ENCODE results near the gene KRTAP13-4. TPM values are rescaled to one million over a fixed set of nuclear protein-coding genes. Genes with fewer than 3 reads are reported as not detected.

The KRTAP13-4 gene, protein sequence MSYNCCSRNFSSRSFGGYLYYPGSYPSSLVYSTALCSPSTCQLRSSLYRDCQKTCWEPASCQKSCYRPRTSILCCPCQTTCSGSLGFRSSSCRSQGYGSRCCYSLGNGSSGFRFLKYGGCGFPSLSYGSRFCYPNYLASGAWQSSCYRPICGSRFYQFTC
- total RNA-seq (not detected), total RNA-seq (0 reads per million in 29 experiments)
- total RNA-seq (2013): not detected

DNA sequence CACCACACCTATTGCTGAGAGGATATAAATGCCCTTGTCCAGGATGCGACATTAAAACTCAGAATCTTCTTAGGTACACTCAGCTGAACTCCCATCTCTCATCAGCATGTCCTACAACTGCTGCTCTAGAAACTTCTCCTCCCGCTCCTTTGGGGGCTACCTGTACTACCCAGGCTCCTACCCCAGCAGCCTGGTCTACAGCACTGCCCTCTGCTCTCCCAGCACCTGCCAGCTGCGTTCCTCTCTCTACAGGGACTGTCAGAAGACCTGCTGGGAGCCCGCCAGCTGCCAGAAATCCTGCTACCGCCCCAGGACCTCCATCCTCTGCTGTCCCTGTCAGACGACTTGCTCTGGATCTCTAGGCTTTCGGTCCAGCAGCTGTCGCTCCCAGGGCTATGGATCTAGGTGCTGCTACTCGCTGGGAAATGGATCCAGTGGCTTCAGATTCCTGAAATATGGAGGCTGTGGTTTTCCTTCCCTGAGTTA, at the start of gene KRTAP13-4:
Gene KRTAP13-4, plus strand, starts transcription at position 51 of the 486 bp plus-strand sequence. Its CDS starts 56 bp downstream, at position 107.
- Histone ChIP-seq H3K4me3 (ENCODE audit: control insufficient read depth in 1 of 2, extremely low read depth in 1 of 2, low read length in 1 of 2) (no peak within 1 kb of the TSS), H3K27ac (ENCODE audit: low read length) (no peak within 1 kb of the TSS), H3K9me3 (no peaks in the 10 kb centered on the region), H3K27me3 (replicated peaks in 1 of 2; ENCODE audit: control insufficient read depth in 2 of 2, extremely low read depth in 1 of 2, insufficient read depth in 2 of 2, low read length in 1 of 2) (no peaks in the 10 kb centered on the region), H3K36me3 (ENCODE audit: control insufficient read depth in 2 of 2, extremely low read depth in 1 of 2, insufficient read depth in 1 of 2, low read length in 1 of 2) (no peaks in the 10 kb centered on the region), H3K4me1 (ENCODE audit: control insufficient read depth in 1 of 2, extremely low read depth in 1 of 2, insufficient read depth in 2 of 2, low read length in 2 of 2) (no peaks in the 10 kb centered on the region)
- WGBS (ENCODE audit: insufficient coverage): 55% methylated on average over 7 of the region's 9 CpGs
- H3K36me3 Mint-ChIP-seq: no peaks in the 10 kb centered on the region
- ChIA-PET POLR2A (no interaction called here), CTCF (no interaction called here)
- no peak within 1 kb of the TSS for H3K27ac Mint-ChIP-seq
- DNase-seq: no peak
- H3K27me3 Mint-ChIP-seq: peaks cover 0 to 3% of the 10 kb centered on the region in 2 donors
- ATAC-seq (replicated peaks in 1 of 4): no peak
- H3K4me1 Mint-ChIP-seq: no peaks in the 10 kb centered on the region
- H3K4me3 Mint-ChIP-seq: no peak within 1 kb of the TSS
- no peaks in the 10 kb centered on the region for H3K9me3 Mint-ChIP-seq

DNA sequence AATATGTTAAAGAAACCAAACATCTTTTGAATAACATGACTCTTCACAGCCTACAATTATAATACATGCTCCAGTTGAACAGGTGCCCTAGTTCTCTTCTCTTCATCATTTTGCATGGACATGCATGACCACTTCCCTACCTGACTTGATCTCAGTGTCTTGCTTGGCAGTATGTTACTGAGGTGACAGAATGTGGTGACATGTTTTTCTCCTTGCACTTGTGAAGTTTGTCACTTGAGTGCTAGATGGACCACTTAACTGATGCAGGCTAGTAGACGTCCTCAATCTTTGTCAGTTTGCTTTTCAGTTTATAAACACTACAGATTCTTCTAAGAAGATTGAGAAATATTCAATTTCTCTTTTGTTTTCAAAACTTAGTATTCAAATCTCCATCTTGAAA, 47.8 kb upstream of the KRTAP13-4 start:
- peaks cover 0 to 6% of the 10 kb centered on the region in 2 donors for H3K27me3 Mint-ChIP-seq
- no peak for DNase-seq
- ATAC-seq (replicated peaks in 1 of 4): no peak
- no peaks in the 10 kb centered on the region for H3K9me3 Mint-ChIP-seq
- no CpG with 5 or more reads among the region's 1 CpG for WGBS (ENCODE audit: insufficient coverage)
- H3K4me1 Mint-ChIP-seq: no peaks in the 10 kb centered on the region
- ChIA-PET POLR2A (no interaction called here), CTCF (no interaction called here)
- Histone ChIP-seq H3K36me3 (ENCODE audit: control insufficient read depth in 2 of 2, extremely low read depth in 1 of 2, insufficient read depth in 1 of 2, low read length in 1 of 2) (no peaks in the 10 kb centered on the region), H3K4me3 (ENCODE audit: control insufficient read depth in 1 of 2, extremely low read depth in 1 of 2, low read length in 1 of 2) (no peak overlapping the region), H3K4me1 (ENCODE audit: control insufficient read depth in 1 of 2, extremely low read depth in 1 of 2, insufficient read depth in 2 of 2, low read length in 2 of 2) (no peaks in the 10 kb centered on the region), H3K9me3 (no peaks in the 10 kb centered on the region), H3K27me3 (replicated peaks in 1 of 2; ENCODE audit: control insufficient read depth in 2 of 2, extremely low read depth in 1 of 2, insufficient read depth in 2 of 2, low read length in 1 of 2) (peaks cover 0 to 3% of the 10 kb centered on the region in 2 experiments), H3K27ac (ENCODE audit: low read length) (no peak overlapping the region)
- H3K4me3 Mint-ChIP-seq: no peak overlapping the region
- no peaks in the 10 kb centered on the region for H3K36me3 Mint-ChIP-seq
- H3K27ac Mint-ChIP-seq: no peak overlapping the region

DNA sequence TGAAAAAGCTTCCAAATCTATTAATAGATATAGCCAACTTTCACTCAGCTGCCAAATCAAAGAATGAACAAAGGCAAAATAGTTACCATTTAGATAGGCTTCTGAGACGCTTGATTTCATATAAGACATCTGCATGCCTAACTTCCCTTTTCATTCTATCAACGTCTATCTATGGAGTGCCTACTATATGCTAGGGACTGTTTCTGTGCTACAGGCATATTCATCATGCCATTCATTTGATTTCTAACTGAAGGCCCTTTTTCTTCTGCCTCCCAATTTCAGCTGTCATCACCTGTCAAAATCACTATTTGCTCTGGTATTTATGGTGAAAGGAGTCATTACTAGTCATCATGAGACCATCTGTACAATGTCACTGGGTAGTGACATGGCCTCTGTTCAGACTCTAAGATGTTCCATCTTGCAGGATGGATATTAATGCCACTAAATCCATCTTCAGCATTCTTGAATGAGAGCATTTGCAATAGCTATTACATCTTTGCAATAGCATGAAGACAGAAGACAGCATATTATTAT, 38.5 kb upstream of the KRTAP13-4 start:
- Mint-ChIP-seq H3K27ac (no peak overlapping the region), H3K4me3 (no peak overlapping the region), H3K27me3 (peaks cover 0 to 5% of the 10 kb centered on the region in 2 donors), H3K4me1 (no peaks in the 10 kb centered on the region), H3K9me3 (peaks cover 4 to 8% (median 4%) of the 10 kb centered on the region in 3 donors), H3K36me3 (no peaks in the 10 kb centered on the region)
- ChIA-PET POLR2A (no interaction called here), CTCF (no interaction called here)
- Histone ChIP-seq H3K27me3 (replicated peaks in 1 of 2; ENCODE audit: control insufficient read depth in 2 of 2, extremely low read depth in 1 of 2, insufficient read depth in 2 of 2, low read length in 1 of 2) (peaks cover 0 to 3% of the 10 kb centered on the region in 2 experiments), H3K4me1 (ENCODE audit: control insufficient read depth in 1 of 2, extremely low read depth in 1 of 2, insufficient read depth in 2 of 2, low read length in 2 of 2) (no peaks in the 10 kb centered on the region), H3K9me3 (no peaks in the 10 kb centered on the region), H3K4me3 (ENCODE audit: control insufficient read depth in 1 of 2, extremely low read depth in 1 of 2, low read length in 1 of 2) (no peak overlapping the region), H3K36me3 (ENCODE audit: control insufficient read depth in 2 of 2, extremely low read depth in 1 of 2, insufficient read depth in 1 of 2, low read length in 1 of 2) (no peaks in the 10 kb centered on the region), H3K27ac (ENCODE audit: low read length) (no peak overlapping the region)
- WGBS (ENCODE audit: insufficient coverage): no CpG with 5 or more reads among the region's 2 CpGs
- DNase-seq: no peak
- ATAC-seq (replicated peaks in 1 of 4): no peak

DNA sequence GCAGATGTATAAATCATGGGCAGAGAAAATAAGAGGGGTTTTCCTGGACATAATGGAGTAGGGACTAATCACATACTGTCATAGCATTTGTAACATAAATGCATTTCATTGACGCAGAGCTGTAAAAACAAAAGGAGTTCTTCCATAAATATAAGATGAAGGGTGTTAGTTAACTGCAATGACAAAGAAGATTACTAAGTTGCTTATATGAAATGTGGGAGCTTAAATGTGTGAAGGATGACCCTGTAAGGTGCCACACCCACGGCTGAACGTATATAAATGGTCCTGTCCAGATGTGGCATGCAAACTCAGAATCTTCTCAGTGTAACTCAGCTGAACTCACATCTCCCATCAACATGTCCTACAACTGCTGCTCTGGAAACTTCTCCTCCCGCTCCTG, 34.3 kb upstream of the KRTAP13-4 start, which contains the start of gene KRTAP13-1:
Gene KRTAP13-1, plus strand, starts transcription at position 301 of the 400 bp plus-strand sequence. Its CDS starts 56 bp downstream, at position 357.
- ATAC-seq (replicated peaks in 1 of 4): no peak

DNA sequence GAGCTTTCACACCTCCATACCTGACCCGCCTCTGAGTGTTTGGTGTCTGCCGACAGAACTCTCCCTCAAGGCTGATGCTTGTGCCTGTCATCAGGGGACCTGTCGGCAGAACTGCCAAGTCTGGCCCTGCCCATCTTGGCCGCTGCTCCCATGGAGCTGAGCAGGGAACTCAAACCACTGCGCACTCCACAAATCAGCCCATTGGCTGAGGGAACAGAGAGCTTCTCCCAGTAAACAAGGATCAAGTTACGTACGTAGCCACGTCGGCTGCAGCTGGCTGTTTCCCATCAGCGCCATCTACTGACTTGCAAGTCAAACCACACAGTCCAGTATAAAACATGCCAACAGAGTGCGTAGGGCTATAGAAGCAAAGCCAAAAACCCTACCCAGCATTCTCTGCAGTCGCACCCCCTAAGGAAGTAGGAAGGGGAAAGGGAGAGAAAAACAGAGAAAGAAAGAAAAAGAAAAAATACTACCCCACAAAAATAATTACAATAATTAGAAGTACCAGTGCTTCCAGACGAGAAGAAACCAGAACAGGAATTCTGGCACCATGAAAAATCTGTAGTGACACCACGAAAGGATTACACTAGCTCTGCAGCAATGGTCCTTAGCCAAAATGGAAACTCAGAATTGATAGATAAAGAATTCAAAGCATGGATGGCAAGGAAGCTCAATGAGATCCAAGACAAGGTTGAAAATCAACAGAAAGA, 21.1 kb upstream of the KRTAP13-4 start:
- peaks cover 4 to 16% (median 8%) of the 10 kb centered on the region in 3 donors for H3K9me3 Mint-ChIP-seq
- H3K36me3 Mint-ChIP-seq: no peaks in the 10 kb centered on the region
- H3K4me3 Mint-ChIP-seq: peak overlapping the region in 1 of 3 donors; percentile 37
- WGBS (ENCODE audit: insufficient coverage): 63% methylated on average over 6 of the region's 14 CpGs
- peaks cover 11 to 15% of the 10 kb centered on the region in 2 donors for H3K27me3 Mint-ChIP-seq
- no peak overlapping the region for H3K27ac ChIP-seq (ENCODE audit: low read length)
- ATAC-seq (replicated peaks in 1 of 4) (no peak), DNase-seq (peak in 1 of 35 experiments; percentile 0)
- H3K4me1 Mint-ChIP-seq: no peaks in the 10 kb centered on the region
- no peak overlapping the region for H3K27ac Mint-ChIP-seq
- ChIA-PET CTCF (no interaction called here), POLR2A (no interaction called here)
- H3K4me3 ChIP-seq (ENCODE audit: control insufficient read depth in 1 of 2, extremely low read depth in 1 of 2, low read length in 1 of 2): no peak overlapping the region
- peaks cover 0 to 3% of the 10 kb centered on the region in 2 experiments for H3K27me3 ChIP-seq (replicated peaks in 1 of 2; ENCODE audit: control insufficient read depth in 2 of 2, extremely low read depth in 1 of 2, insufficient read depth in 2 of 2, low read length in 1 of 2)
- H3K9me3 ChIP-seq: no peaks in the 10 kb centered on the region
- H3K36me3 ChIP-seq (ENCODE audit: control insufficient read depth in 2 of 2, extremely low read depth in 1 of 2, insufficient read depth in 1 of 2, low read length in 1 of 2): no peaks in the 10 kb centered on the region
- H3K4me1 ChIP-seq (ENCODE audit: control insufficient read depth in 1 of 2, extremely low read depth in 1 of 2, insufficient read depth in 2 of 2, low read length in 2 of 2): no peaks in the 10 kb centered on the region

More for the DNA sequence above, 34.3 kb upstream of the KRTAP13-4 start, which contains the start of gene KRTAP13-1:
- Histone ChIP-seq H3K9me3 (no peaks in the 10 kb centered on the region), H3K4me3 (ENCODE audit: control insufficient read depth in 1 of 2, extremely low read depth in 1 of 2, low read length in 1 of 2) (no peak within 1 kb of the TSS), H3K36me3 (ENCODE audit: control insufficient read depth in 2 of 2, extremely low read depth in 1 of 2, insufficient read depth in 1 of 2, low read length in 1 of 2) (no peaks in the 10 kb centered on the region), H3K27me3 (replicated peaks in 1 of 2; ENCODE audit: control insufficient read depth in 2 of 2, extremely low read depth in 1 of 2, insufficient read depth in 2 of 2, low read length in 1 of 2) (no peaks in the 10 kb centered on the region), H3K27ac (ENCODE audit: low read length) (no peak within 1 kb of the TSS), H3K4me1 (ENCODE audit: control insufficient read depth in 1 of 2, extremely low read depth in 1 of 2, insufficient read depth in 2 of 2, low read length in 2 of 2) (no peaks in the 10 kb centered on the region)
- CTCF ChIA-PET: no interaction called here
- Mint-ChIP-seq H3K27ac (no peak within 1 kb of the TSS), H3K4me3 (no peak within 1 kb of the TSS), H3K9me3 (no peaks in the 10 kb centered on the region), H3K27me3 (peaks cover 0 to 11% of the 10 kb centered on the region in 2 donors), H3K4me1 (no peaks in the 10 kb centered on the region), H3K36me3 (no peaks in the 10 kb centered on the region)
- POLR2A ChIA-PET: no interaction called here
- WGBS (ENCODE audit: insufficient coverage): 77% methylated on average over 2 of the region's 4 CpGs
- DNase-seq: no peak

DNA sequence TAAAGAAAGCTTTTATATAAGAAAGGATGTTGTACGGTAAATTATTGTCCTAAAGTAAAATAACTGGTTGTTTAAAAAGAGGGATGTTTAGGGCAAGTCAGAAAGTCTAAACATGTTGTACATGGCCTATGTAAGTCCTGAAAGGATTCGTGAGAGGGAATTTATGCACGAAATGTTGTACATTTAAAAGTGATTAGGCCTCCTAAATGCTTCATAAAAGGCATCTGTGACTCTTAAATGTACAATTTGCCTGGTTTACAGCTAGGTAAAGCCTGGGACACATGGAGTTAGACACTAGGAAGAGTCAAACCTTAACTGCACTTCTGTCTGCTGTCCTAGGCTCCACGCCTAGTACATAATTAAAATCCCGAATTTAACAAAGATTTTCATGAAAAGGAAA, 14.0 kb upstream of the KRTAP13-4 start:
- no peak overlapping the region for H3K4me3 Mint-ChIP-seq
- Histone ChIP-seq H3K9me3 (no peaks in the 10 kb centered on the region), H3K4me3 (ENCODE audit: control insufficient read depth in 1 of 2, extremely low read depth in 1 of 2, low read length in 1 of 2) (no peak overlapping the region), H3K27ac (ENCODE audit: low read length) (no peak overlapping the region), H3K36me3 (ENCODE audit: control insufficient read depth in 2 of 2, extremely low read depth in 1 of 2, insufficient read depth in 1 of 2, low read length in 1 of 2) (no peaks in the 10 kb centered on the region), H3K27me3 (replicated peaks in 1 of 2; ENCODE audit: control insufficient read depth in 2 of 2, extremely low read depth in 1 of 2, insufficient read depth in 2 of 2, low read length in 1 of 2) (no peaks in the 10 kb centered on the region), H3K4me1 (ENCODE audit: control insufficient read depth in 1 of 2, extremely low read depth in 1 of 2, insufficient read depth in 2 of 2, low read length in 2 of 2) (no peaks in the 10 kb centered on the region)
- H3K27ac Mint-ChIP-seq: no peak overlapping the region
- 56% methylated on average over 3 of the region's 5 CpGs for WGBS (ENCODE audit: insufficient coverage)
- ChIA-PET CTCF (no interaction called here), POLR2A (no interaction called here)
- H3K27me3 Mint-ChIP-seq: peaks cover 0 to 2% of the 10 kb centered on the region in 2 donors
- peaks cover 0 to 5% (median 0%) of the 10 kb centered on the region in 3 donors for H3K9me3 Mint-ChIP-seq
- ATAC-seq (replicated peaks in 1 of 4) (no peak), DNase-seq (no peak)
- H3K4me1 Mint-ChIP-seq: no peaks in the 10 kb centered on the region
- H3K36me3 Mint-ChIP-seq: no peaks in the 10 kb centered on the region
